Tibial nerve (tissue), 4 donors: ENCODE measurements around the gene BICDL2.

ENCODE experiments used
- EP300 ChIP-seq, 2 donors: sonication (generic); formaldehyde crosslinking; IDR thresholded peaks; one replicate each; pipeline ENCODE4 v1.6.1; 2017; ENCODE audit warnings: antibody characterized with exemption in 2 of 2, mild to moderate bottlenecking in 1 of 2
- POLR2A ChIP-seq, 2 donors: fragments of 450-650 bp; IDR thresholded peaks; one replicate each; pipeline ENCODE4 v1.6.1; 2017; ENCODE audit warnings: antibody characterized with exemption in 2 of 2, mild to moderate bottlenecking in 2 of 2, moderate library complexity in 2 of 2
- TF ChIP-seq, protein P1 (sequence below), 5 experiments: fragments of 200-600 bp in 3 of 5; fragments of 450-650 bp in 2 of 5; sonication (generic) in 3 of 5; IDR thresholded peaks; one replicate each; pipeline ENCODE4 v1.5.1; 2016 to 2019; ENCODE audit warnings: antibody characterized with exemption in 5 of 5, mild to moderate bottlenecking in 3 of 5, moderate library complexity in 2 of 5

DNA sequence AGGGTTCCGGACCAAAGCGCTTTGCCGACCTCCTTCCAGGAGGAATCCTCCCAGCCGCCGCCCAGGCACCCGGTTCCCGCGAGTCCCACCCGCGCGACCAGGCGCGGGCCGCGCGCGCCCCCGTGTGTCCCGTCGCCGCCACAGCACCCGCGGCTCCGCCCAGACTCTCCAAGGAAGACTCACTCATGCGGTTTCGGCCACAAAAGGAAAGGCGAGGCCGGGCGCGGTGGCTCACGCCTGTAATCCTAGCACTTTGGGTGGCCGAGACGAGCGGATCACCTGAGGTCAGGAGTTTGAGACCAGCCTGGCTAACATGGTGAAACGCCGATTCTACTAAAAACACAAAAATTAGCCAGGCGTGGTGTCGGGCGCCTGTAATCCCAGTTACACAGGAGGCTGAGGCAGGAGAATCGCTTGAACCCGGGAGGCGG, 53.0 kb downstream of the BICDL2 start:
- TF ChIP-seq, protein P1, sequence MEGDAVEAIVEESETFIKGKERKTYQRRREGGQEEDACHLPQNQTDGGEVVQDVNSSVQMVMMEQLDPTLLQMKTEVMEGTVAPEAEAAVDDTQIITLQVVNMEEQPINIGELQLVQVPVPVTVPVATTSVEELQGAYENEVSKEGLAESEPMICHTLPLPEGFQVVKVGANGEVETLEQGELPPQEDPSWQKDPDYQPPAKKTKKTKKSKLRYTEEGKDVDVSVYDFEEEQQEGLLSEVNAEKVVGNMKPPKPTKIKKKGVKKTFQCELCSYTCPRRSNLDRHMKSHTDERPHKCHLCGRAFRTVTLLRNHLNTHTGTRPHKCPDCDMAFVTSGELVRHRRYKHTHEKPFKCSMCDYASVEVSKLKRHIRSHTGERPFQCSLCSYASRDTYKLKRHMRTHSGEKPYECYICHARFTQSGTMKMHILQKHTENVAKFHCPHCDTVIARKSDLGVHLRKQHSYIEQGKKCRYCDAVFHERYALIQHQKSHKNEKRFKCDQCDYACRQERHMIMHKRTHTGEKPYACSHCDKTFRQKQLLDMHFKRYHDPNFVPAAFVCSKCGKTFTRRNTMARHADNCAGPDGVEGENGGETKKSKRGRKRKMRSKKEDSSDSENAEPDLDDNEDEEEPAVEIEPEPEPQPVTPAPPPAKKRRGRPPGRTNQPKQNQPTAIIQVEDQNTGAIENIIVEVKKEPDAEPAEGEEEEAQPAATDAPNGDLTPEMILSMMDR (IDR thresholded peaks at IDR 0.05) = peak; percentile 93 to 99 (median 98)
- TF ChIP-seq POLR2A (IDR thresholded peaks at IDR 0.05) = no peak
- TF ChIP-seq EP300 (IDR thresholded peaks at IDR 0.05) = no peak
